Effector memory CD4-positive, alpha-beta T cell (primary cell): ENCODE measurements around the gene NPAS3.

Experiments used
- DNase-seq, 3 donors: peaks; one replicate each; pipeline ENCODE4 v3.0.0-alpha.2; 2020
- H3K27ac ChIP-seq: 2 replicates; pipeline ENCODE4 v1.7.0; 2013; ENCODE audit warnings: mild to moderate bottlenecking, low read length, moderate library complexity; ENCODE audit not compliant: insufficient read depth, poor library complexity, severe bottlenecking
- H3K27me3 ChIP-seq: replicated peaks from 2 replicates; pipeline ENCODE4 v1.7.0; 2013; ENCODE audit warnings: mild to moderate bottlenecking, low read length; ENCODE audit not compliant: insufficient read depth, control insufficient read depth, poor library complexity, severe bottlenecking
- H3K36me3 ChIP-seq: 2 replicates; pipeline ENCODE4 v1.7.0; 2013; ENCODE audit warnings: mild to moderate bottlenecking, low read length, moderate library complexity; ENCODE audit not compliant: control insufficient read depth, insufficient read depth
- H3K4me1 ChIP-seq: 2 replicates; pipeline ENCODE4 v1.7.0; 2013; ENCODE audit warnings: low read length, mild to moderate bottlenecking; ENCODE audit not compliant: control insufficient read depth, insufficient read depth, poor library complexity, severe bottlenecking
- H3K4me3 ChIP-seq: 2 replicates; pipeline ENCODE4 v1.7.0; 2013; ENCODE audit warnings: low read length, low read depth, mild to moderate bottlenecking; ENCODE audit not compliant: insufficient read depth, poor library complexity, severe bottlenecking
- H3K9me3 ChIP-seq: 2 replicates; pipeline ENCODE4 v1.7.0; 2013; ENCODE audit warnings: mild to moderate bottlenecking, low read length, moderate library complexity; ENCODE audit not compliant: control insufficient read depth

Gene NPAS3

GRCh38 chr14:33736979-33737378 is 798.3 kb downstream of the NPAS3 start:
- Histone ChIP-seq H3K9me3 (no peaks in the 10 kb centered on the region), H3K4me3 (no peak overlapping the region), H3K4me1 (no peaks in the 10 kb centered on the region), H3K27me3 (no peaks in the 10 kb centered on the region), H3K36me3 (no peaks in the 10 kb centered on the region), H3K27ac (no peak overlapping the region)
- no peak for DNase-seq

GRCh38 chr14:33737446-33737845 is 798.8 kb downstream of the NPAS3 start:
- Histone ChIP-seq H3K27me3 (no peaks in the 10 kb centered on the region), H3K4me1 (no peaks in the 10 kb centered on the region), H3K9me3 (no peaks in the 10 kb centered on the region), H3K4me3 (no peak overlapping the region), H3K36me3 (no peaks in the 10 kb centered on the region), H3K27ac (no peak overlapping the region)
- no peak for DNase-seq

- H3K27ac ChIP-seq = no peak overlapping the region
- no peak for DNase-seq
- no peaks in the 10 kb centered on the region for H3K4me1 ChIP-seq
- H3K4me3 ChIP-seq = no peak overlapping the region
- H3K27me3 ChIP-seq = no peaks in the 10 kb centered on the region
- H3K9me3 ChIP-seq = no peaks in the 10 kb centered on the region
- H3K36me3 ChIP-seq = no peaks in the 10 kb centered on the region
These were observed 799.4 kb downstream of the NPAS3 start for GRCh38 chr14:33738029-33738428.

- Histone ChIP-seq H3K4me1 (no peaks in the 10 kb centered on the region), H3K27me3 (no peaks in the 10 kb centered on the region), H3K4me3 (no peak overlapping the region)
These were observed 799.8 kb downstream of the NPAS3 start for GRCh38 chr14:33738491-33738890.

GRCh38 chr14:33740531-33740930 is 801.9 kb downstream of the NPAS3 start:
- no peak overlapping the region for H3K4me3 ChIP-seq
- H3K27ac ChIP-seq = no peak overlapping the region
- no peak for DNase-seq
- H3K9me3 ChIP-seq = no peaks in the 10 kb centered on the region
- H3K27me3 ChIP-seq = no peaks in the 10 kb centered on the region
- no peaks in the 10 kb centered on the region for H3K36me3 ChIP-seq
- H3K4me1 ChIP-seq = no peaks in the 10 kb centered on the region

More at GRCh38 chr14:33738491-33738890, 799.8 kb downstream of the NPAS3 start:
- H3K27ac ChIP-seq = no peak overlapping the region
- H3K9me3 ChIP-seq = no peaks in the 10 kb centered on the region
- no peak for DNase-seq
- H3K36me3 ChIP-seq = no peaks in the 10 kb centered on the region

- Histone ChIP-seq H3K9me3 (no peaks in the 10 kb centered on the region), H3K27ac (no peak overlapping the region), H3K4me1 (no peaks in the 10 kb centered on the region), H3K4me3 (no peak overlapping the region), H3K36me3 (no peaks in the 10 kb centered on the region), H3K27me3 (no peaks in the 10 kb centered on the region)
- DNase-seq = no peak
These were observed 803.5 kb downstream of the NPAS3 start for GRCh38 chr14:33742166-33742565.

GRCh38 chr14:33745163-33745562 is 806.5 kb downstream of the NPAS3 start:
- no peaks in the 10 kb centered on the region for H3K9me3 ChIP-seq
- no peaks in the 10 kb centered on the region for H3K27me3 ChIP-seq
- no peaks in the 10 kb centered on the region for H3K4me1 ChIP-seq
- H3K27ac ChIP-seq = no peak overlapping the region
- H3K36me3 ChIP-seq = no peaks in the 10 kb centered on the region
- H3K4me3 ChIP-seq = no peak overlapping the region
- no peak for DNase-seq

GRCh38 chr14:33747749-33748148 is 809.1 kb downstream of the NPAS3 start:
- Histone ChIP-seq H3K4me1 (no peaks in the 10 kb centered on the region), H3K4me3 (no peak overlapping the region), H3K27ac (no peak overlapping the region), H3K36me3 (no peaks in the 10 kb centered on the region), H3K9me3 (no peaks in the 10 kb centered on the region), H3K27me3 (no peaks in the 10 kb centered on the region)
- no peak for DNase-seq

GRCh38 chr14:33754261-33754660 is 815.6 kb downstream of the NPAS3 start:
- Histone ChIP-seq H3K9me3 (no peaks in the 10 kb centered on the region), H3K4me3 (no peak overlapping the region), H3K27me3 (peaks cover 3% of the 10 kb centered on the region), H3K36me3 (no peaks in the 10 kb centered on the region), H3K27ac (no peak overlapping the region), H3K4me1 (no peaks in the 10 kb centered on the region)
- DNase-seq = no peak

- H3K4me1 ChIP-seq = no peaks in the 10 kb centered on the region
- H3K4me3 ChIP-seq = no peak overlapping the region
- H3K9me3 ChIP-seq = no peaks in the 10 kb centered on the region
- DNase-seq = no peak
- H3K27me3 ChIP-seq = peaks cover 3% of the 10 kb centered on the region
- no peak overlapping the region for H3K27ac ChIP-seq
- no peaks in the 10 kb centered on the region for H3K36me3 ChIP-seq
These were observed 816.7 kb downstream of the NPAS3 start for GRCh38 chr14:33755358-33755757.

GRCh38 chr14:33756833-33757232 is 818.2 kb downstream of the NPAS3 start:
- Histone ChIP-seq H3K4me3 (no peak overlapping the region), H3K27me3 (peaks cover 3% of the 10 kb centered on the region)

More at GRCh38 chr14:33756833-33757232, 818.2 kb downstream of the NPAS3 start:
- Histone ChIP-seq H3K36me3 (no peaks in the 10 kb centered on the region), H3K4me1 (no peaks in the 10 kb centered on the region), H3K27ac (no peak overlapping the region), H3K9me3 (no peaks in the 10 kb centered on the region)
- DNase-seq = no peak
